Hepatic stellate cell (primary cell): Measurements from ENCODE around the gene YIPF2.

Experiments used
- DNase-seq: peaks from one replicate; pipeline ENCODE4 v3.0.0; 2011; ENCODE audit warnings: low spot score

The YIPF2 gene

DNA sequence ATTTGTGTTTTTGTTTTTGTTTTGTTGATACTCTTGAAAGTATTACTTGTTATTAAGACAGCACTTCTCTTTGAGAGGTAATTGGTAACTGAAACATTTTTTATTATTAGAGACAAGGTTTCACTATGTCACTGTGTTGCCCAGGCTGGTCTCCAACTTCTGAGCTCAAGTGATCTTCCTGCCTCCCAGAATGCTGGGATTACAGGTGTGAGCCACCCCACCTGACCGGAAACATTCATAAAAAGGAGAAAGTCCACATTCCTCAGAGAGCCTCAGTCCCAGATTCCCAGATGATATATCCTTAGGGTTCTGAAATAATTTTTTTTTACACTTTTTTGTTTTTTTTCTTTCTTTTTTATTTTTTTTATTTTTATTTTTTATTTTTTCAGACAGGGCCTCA, 54.4 kb downstream of the YIPF2 start:
- DNase-seq, result no peak

DNA sequence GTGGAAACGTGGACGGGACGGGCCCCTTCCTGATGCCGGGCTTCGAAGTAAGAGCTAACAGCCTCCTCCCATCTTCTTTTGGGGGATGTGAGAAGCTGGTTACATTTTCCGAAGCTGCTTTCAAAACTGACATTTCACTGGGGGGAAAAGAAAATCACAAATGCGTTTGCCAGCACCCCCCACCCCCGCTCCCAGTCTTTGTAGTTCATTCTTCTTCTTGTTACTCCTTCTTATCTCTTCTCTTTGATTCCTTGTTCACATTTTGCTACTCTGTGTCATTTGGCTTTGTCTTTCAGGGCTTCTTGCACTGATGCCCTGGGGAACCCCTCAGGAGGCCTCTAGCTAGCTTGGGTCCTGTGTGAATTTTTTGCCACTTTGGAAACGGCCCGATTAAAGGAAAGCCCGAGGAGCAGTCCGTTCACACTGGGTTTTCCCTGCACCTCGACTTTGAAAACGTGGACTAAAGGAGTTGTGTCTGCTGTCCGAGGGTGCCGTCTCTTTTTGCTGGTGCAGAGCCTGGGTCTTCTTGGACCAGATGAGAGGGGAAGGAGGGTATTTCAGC, 55.8 kb downstream of the YIPF2 start:
- no peak for DNase-seq
